Measurements from ENCODE around the gene MRPL23. TPM values are rescaled to one million over a fixed set of nuclear protein-coding genes. Genes with fewer than 3 reads are reported as not detected.

The MRPL23 gene
- polyA plus RNA-seq (2011; rRNA removed): 39.8 and 43.5 TPM in 2 replicates
- polyA minus RNA-seq (2011; rRNA and poly(A)+ RNA removed): 21.9 and 36.8 TPM in 2 replicates

DNA sequence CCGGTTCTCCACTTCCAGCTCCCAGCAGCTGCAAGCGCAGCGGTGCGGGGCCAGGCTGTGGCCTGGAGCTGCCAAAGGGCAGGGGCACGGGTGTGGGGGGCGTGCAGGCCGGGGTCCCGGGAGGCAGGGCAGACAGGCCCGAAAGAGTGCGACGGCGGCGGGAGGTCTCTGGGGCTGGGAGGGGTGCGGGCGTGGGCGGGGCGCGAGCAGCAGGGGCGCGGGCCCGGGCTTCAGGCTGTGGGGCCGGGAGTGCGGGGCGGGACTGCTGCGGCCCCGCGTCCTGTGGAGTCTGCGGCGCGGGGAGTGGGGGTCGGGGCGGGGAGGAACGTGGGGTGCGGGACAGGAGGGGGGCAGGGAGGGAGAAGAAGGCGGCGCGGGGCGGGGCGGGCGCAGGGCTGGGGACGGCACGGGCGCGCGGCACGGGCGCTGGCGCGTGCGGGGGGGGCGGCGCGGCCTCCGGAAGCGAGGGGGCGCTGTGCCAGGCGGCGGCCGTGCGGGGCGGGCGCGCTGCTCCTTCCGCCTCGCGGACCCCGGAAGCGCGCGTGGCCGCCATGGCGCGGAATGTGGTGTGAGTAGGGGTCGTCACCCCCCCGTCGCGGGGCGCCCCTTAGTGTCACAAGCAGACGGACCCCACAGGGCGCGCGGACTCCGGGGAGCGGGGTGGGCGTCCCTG lies at the start of gene MRPL23:
Gene MRPL23, plus strand, starts transcription at position 521 of the 673 bp plus-strand sequence. Its CDS starts 31 bp downstream, at position 552.
- no peak for DNase-seq (ENCODE audit: low read depth)
- no peak within 1 kb of the TSS for H3K4me3 ChIP-seq (ENCODE audit: low read depth, low read length)
- CTCF ChIA-PET: interaction anchor here (0.7 to 4.3 kb wide), 10 partner anchors 15 to 253 kb away, joined by 3 to 85 read pairs (median 12); partner anchors contain the start of genes H19 and SYT8
- POLR2A ChIA-PET: no interaction called here
- H3K27me3 ChIP-seq (ENCODE audit: control insufficient read depth, insufficient read depth, low read length): no peaks in the 10 kb centered on the region
- H3K36me3 ChIP-seq (ENCODE audit: control insufficient read depth, insufficient read depth, low read length): no peaks in the 10 kb centered on the region
- TF ChIP-seq, protein P1, sequence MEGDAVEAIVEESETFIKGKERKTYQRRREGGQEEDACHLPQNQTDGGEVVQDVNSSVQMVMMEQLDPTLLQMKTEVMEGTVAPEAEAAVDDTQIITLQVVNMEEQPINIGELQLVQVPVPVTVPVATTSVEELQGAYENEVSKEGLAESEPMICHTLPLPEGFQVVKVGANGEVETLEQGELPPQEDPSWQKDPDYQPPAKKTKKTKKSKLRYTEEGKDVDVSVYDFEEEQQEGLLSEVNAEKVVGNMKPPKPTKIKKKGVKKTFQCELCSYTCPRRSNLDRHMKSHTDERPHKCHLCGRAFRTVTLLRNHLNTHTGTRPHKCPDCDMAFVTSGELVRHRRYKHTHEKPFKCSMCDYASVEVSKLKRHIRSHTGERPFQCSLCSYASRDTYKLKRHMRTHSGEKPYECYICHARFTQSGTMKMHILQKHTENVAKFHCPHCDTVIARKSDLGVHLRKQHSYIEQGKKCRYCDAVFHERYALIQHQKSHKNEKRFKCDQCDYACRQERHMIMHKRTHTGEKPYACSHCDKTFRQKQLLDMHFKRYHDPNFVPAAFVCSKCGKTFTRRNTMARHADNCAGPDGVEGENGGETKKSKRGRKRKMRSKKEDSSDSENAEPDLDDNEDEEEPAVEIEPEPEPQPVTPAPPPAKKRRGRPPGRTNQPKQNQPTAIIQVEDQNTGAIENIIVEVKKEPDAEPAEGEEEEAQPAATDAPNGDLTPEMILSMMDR (IDR thresholded peaks at IDR 0.05; ENCODE audit: insufficient read depth, low read depth, low read length): no peak

DNA sequence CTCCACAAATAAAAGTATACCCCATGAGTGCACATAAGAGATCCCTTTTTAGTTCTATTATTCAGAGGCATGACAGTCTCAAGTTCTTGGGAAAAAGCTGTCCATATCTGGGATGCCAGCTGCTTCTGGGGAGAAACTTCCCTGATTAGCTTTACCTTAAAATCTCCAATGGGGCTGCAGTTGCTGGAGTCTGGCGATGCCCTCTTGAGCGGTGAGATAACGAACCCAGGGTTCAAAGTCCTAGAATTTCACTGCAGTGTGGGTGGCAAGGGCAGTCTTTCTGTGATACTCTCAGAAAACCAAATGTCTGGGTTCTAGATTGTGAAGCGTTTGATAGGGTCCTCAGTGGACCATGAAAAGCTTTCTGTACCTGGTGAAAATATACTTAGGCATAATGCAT lies 48.0 kb upstream of the MRPL23 start:
- POLR2A ChIA-PET: no interaction called here
- DNase-seq (ENCODE audit: low read depth): no peak
- Histone ChIP-seq H3K4me3 (ENCODE audit: low read depth, low read length) (no peak overlapping the region), H3K27me3 (ENCODE audit: control insufficient read depth, insufficient read depth, low read length) (peaks cover 8% of the 10 kb centered on the region), H3K36me3 (ENCODE audit: control insufficient read depth, insufficient read depth, low read length) (no peaks in the 10 kb centered on the region)
- CTCF ChIA-PET: interaction anchor here (1.1 to 2.0 kb wide), 3 partner anchors 17 to 252 kb away, joined by 3 to 5 read pairs (median 4); no protein-coding TSS in a partner anchor
- TF ChIP-seq, protein P1 (IDR thresholded peaks at IDR 0.05; ENCODE audit: insufficient read depth, low read depth, low read length): no peak

DNA sequence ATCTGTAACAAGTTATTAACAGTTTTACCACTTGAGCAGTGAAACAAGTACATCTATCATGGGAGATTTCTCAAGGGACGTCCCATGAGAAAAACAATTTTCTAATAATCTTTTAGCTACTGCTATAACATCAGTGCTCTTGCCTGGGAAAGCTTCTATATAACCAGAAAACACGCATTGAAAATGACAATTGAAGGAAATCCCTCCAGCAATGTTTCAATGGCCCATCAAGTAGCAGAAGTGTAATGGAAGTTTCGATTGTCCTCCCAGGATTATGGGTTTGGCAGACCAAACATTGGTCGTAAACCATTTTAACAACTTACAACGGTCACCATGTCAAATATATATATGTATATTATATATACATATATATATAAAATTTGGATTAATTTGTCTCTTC lies 47.4 kb upstream of the MRPL23 start:
- no peak for DNase-seq (ENCODE audit: low read depth)
- no peaks in the 10 kb centered on the region for H3K36me3 ChIP-seq (ENCODE audit: control insufficient read depth, insufficient read depth, low read length)
- TF ChIP-seq, protein P1 (IDR thresholded peaks at IDR 0.05; ENCODE audit: insufficient read depth, low read depth, low read length): no peak
- peaks cover 8% of the 10 kb centered on the region for H3K27me3 ChIP-seq (ENCODE audit: control insufficient read depth, insufficient read depth, low read length)
- CTCF ChIA-PET: interaction anchor here (1.1 to 2.0 kb wide), 3 partner anchors 17 to 251 kb away, joined by 3 to 5 read pairs (median 4); no protein-coding TSS in a partner anchor
- no peak overlapping the region for H3K4me3 ChIP-seq (ENCODE audit: low read depth, low read length)
- POLR2A ChIA-PET: no interaction called here

DNA sequence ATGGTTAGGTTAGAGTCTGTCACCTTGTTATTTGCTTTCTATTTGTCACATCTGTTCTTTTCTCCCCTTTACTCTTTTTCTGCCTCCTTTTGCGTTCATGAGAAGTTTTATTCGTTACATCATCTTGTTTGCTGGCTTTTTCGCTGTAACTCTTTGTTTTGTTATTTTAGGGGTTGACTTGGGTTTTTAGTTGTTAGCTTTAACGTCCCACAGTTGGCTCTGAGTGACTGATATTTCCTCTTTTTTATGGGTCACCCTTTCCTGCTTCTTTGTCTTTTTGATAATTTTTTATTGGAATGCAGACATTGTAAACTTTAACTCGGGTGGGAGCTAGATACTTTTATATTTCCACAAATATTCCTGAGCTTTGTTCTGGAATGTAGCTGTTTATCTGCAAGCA lies 41.0 kb upstream of the MRPL23 start:
- TF ChIP-seq, protein P1 (IDR thresholded peaks at IDR 0.05; ENCODE audit: insufficient read depth, low read depth, low read length): no peak
- Histone ChIP-seq H3K4me3 (ENCODE audit: low read depth, low read length) (no peak overlapping the region), H3K27me3 (ENCODE audit: control insufficient read depth, insufficient read depth, low read length) (peaks cover 5% of the 10 kb centered on the region; the same call in 1 of the 2 replicates), H3K36me3 (ENCODE audit: control insufficient read depth, insufficient read depth, low read length) (no peaks in the 10 kb centered on the region)
- POLR2A ChIA-PET: no interaction called here
- CTCF ChIA-PET: interaction anchor here (0.9 to 1.2 kb wide), 2 partner anchors 40 to 247 kb away, joined by 3 read pairs; no protein-coding TSS in a partner anchor
- DNase-seq (ENCODE audit: low read depth): no peak

DNA sequence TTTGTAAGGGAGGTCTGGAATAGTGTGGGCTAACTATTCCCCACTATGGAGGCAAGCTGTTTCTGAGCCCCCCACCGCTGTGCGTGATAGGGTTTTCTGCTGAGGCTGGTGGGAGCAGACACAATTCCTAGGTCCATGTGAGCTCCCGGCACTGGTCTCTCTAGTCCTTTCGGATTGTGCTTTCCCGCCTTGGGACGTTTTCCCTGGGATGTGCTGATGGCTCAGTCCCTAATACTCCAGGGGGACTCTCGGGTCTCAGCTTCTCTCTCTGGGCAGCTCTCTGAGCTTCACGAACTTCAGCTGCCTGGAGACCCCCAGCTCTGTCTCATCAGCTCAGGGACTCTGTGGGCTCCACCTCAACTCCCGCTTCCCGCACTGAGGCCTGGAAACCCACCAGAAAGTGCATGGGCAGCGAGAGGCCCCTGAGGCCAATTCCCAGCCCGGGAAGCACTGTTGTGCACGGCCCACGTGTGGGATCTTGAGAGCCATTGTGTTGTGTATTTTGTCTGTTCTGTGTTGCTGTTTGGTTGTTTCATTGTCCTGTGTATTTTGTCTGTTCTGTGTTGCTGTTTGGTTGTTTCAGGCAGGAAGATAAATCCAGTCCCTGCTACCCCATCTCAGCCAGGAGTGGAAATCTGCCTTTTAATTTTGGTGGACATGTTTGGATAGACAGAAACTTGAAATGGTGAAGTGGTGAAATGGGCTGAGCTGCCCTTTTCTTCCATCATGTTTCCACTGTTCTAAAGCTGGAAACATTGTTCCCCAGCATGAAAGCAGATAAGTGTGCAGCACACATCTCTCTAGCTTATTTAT lies 40.3 kb upstream of the MRPL23 start:
- no peak for DNase-seq (ENCODE audit: low read depth)
- TF ChIP-seq, protein P1 (IDR thresholded peaks at IDR 0.05; ENCODE audit: insufficient read depth, low read depth, low read length): no peak
- Histone ChIP-seq H3K36me3 (ENCODE audit: control insufficient read depth, insufficient read depth, low read length) (no peaks in the 10 kb centered on the region), H3K27me3 (ENCODE audit: control insufficient read depth, insufficient read depth, low read length) (peaks cover 5% of the 10 kb centered on the region; the same call in 1 of the 2 replicates), H3K4me3 (ENCODE audit: low read depth, low read length) (no peak overlapping the region)
- CTCF ChIA-PET: interaction anchor here (0.9 to 1.2 kb wide), 2 partner anchors 40 to 247 kb away, joined by 3 read pairs; no protein-coding TSS in a partner anchor
- POLR2A ChIA-PET: interaction anchor here (0.6 kb wide), 1 partner anchor 128 kb away, joined by 4 read pairs; no protein-coding TSS in a partner anchor

Data from BJ (cell line).